ENCODE results near the gene ZNF445. TPM values are rescaled to one million over a fixed set of nuclear protein-coding genes. Genes with fewer than 3 reads are reported as not detected.

The ZNF445 gene
- total and polyA plus RNA-seq, 2 donors (not counting 3 experiments of a cell fraction or from before 2014, with no cell fraction given), result 2.3 to 17.8 TPM

GRCh38 chr3:44522494-44522933 is 45.0 kb upstream of the ZNF445 start:
- BruUV-seq (replicated peaks), result no TSS peak
- dilution Hi-C loops (cut with MboI; ENCODE audit: extremely low pct_ligation_motif_present, low sequenced_read_pairs) (no loop called here), intact Hi-C loops (cut with micrococcal nuclease) (no loop called here)
- Histone ChIP-seq H4K20me1 (replicated peaks; ENCODE audit: control insufficient read depth, extremely low read depth, insufficient read depth, low read length) (no peaks in the 10 kb centered on the region), H3K4me2 (ENCODE audit: insufficient read depth, low read length) (no peak overlapping the region), H3K9ac (replicated peaks; ENCODE audit: extremely low read depth, insufficient read depth, low read length) (no peak overlapping the region), H3K79me2 (ENCODE audit: control insufficient read depth, insufficient read depth, low read length) (no peaks in the 10 kb centered on the region), H3K36me3 (ENCODE audit: control insufficient read depth in 2 of 2, extremely low read depth in 1 of 2, insufficient read depth in 2 of 2, low read length in 2 of 2) (no peaks in the 10 kb centered on the region), H3K4me1 (ENCODE audit: control insufficient read depth, extremely low read depth, insufficient read depth, low read length) (no peaks in the 10 kb centered on the region), H3K9me1 (replicated peaks; ENCODE audit: control insufficient read depth, extremely low read depth, insufficient read depth, low read length) (no peaks in the 10 kb centered on the region), H3K9me3 (replicated peaks; ENCODE audit: control insufficient read depth, insufficient read depth, low read length) (no peaks in the 10 kb centered on the region), H3K27me3 (ENCODE audit: control insufficient read depth in 2 of 2, insufficient read depth in 2 of 2, low read length in 2 of 2) (peaks cover 2% of the 10 kb centered on the region in 2 experiments), H3K27ac (ENCODE audit: insufficient read depth, low read depth, low read length) (no peak overlapping the region), H3K4me3 (replicated peaks in 1 of 3; ENCODE audit: insufficient read depth in 1 of 3, low read depth in 1 of 3, low read length in 3 of 3) (no peak overlapping the region), H2AFZ (ENCODE audit: low read depth, low read length) (no peak overlapping the region)
- ChIA-PET POLR2A (no interaction called here), CTCF (interaction anchor here (2.0 kb wide), 1 partner anchor 10 kb away, joined by 6 read pairs; no protein-coding TSS in a partner anchor)
- FAIRE-seq (no peak), DNase-seq (ENCODE audit: low read depth, low spot score) (no peak)
- no peak for TF ChIP-seq POLR2A (IDR thresholded peaks at IDR 0.05; ENCODE audit: low read depth, low read length)
- no peak for TF ChIP-seq FOS (IDR thresholded peaks at IDR 0.05; ENCODE audit: borderline replicate concordance, insufficient read depth, low read length)
- TF ChIP-seq POLR2AphosphoS5 (IDR thresholded peaks at IDR 0.05; ENCODE audit: insufficient read depth, low read depth, low read length), result no peak
- no peak for TF ChIP-seq GATA2 (IDR thresholded peaks at IDR 0.05; ENCODE audit: insufficient read depth, insufficient read length, low read depth, low read length)
- TF ChIP-seq EZH2 (IDR thresholded peaks at IDR 0.05; ENCODE audit: borderline replicate concordance, low read depth, low read length, severe bottlenecking), result no peak
- TF ChIP-seq, protein P1, sequence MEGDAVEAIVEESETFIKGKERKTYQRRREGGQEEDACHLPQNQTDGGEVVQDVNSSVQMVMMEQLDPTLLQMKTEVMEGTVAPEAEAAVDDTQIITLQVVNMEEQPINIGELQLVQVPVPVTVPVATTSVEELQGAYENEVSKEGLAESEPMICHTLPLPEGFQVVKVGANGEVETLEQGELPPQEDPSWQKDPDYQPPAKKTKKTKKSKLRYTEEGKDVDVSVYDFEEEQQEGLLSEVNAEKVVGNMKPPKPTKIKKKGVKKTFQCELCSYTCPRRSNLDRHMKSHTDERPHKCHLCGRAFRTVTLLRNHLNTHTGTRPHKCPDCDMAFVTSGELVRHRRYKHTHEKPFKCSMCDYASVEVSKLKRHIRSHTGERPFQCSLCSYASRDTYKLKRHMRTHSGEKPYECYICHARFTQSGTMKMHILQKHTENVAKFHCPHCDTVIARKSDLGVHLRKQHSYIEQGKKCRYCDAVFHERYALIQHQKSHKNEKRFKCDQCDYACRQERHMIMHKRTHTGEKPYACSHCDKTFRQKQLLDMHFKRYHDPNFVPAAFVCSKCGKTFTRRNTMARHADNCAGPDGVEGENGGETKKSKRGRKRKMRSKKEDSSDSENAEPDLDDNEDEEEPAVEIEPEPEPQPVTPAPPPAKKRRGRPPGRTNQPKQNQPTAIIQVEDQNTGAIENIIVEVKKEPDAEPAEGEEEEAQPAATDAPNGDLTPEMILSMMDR (IDR thresholded peaks at IDR 0.05; ENCODE audit: extremely low read depth in 1 of 2, insufficient read depth in 1 of 2, low read depth in 1 of 2, low read length in 2 of 2), result no peak
- TF ChIP-seq MAX (IDR thresholded peaks at IDR 0.05; ENCODE audit: insufficient read depth, insufficient read length), result no peak
- TF ChIP-seq MYC (IDR thresholded peaks at IDR 0.05; ENCODE audit: low read depth, low read length), result no peak
- TF ChIP-seq JUN (IDR thresholded peaks at IDR 0.05; ENCODE audit: borderline replicate concordance, insufficient read depth, insufficient read length, low read depth), result no peak

Data from endothelial cell of umbilical vein (primary cell).